GM12892 (cell line): ENCODE results near the gene GDPD4.

Experiments
- POLR2AphosphoS5 ChIP-seq: IDR thresholded peaks from 2 replicates; pipeline ENCODE4 v1.6.1; 2011; ENCODE audit warnings: low read depth, low read length, control low read depth
- TAF1 ChIP-seq: IDR thresholded peaks from 2 replicates; pipeline ENCODE4 v1.6.1; 2011; ENCODE audit warnings: low read depth, mild to moderate bottlenecking, control low read depth, low read length, borderline replicate concordance

- TF ChIP-seq POLR2AphosphoS5 (no peak), TAF1 (no peak)
These were observed 7.4 kb downstream of the GDPD4 start for GRCh38 chr11:77294040-77294439.
